Sigmoid colon (tissue), 7 donors: ENCODE results near the gene CRY2. TPM values are rescaled to one million over a fixed set of nuclear protein-coding genes. Genes with fewer than 3 reads are reported as not detected.
"Not testable (repeated sequence)": the region's sequence is repeated elsewhere in the genome, so short reads cannot be mapped to it uniquely, and the experiment has no call there.

Experiments
- DNase-seq: peaks from one replicate; pipeline ENCODE4 v3.0.0-alpha.2; 2019
- H3K27ac ChIP-seq, 4 donors: fragments of 200-600 bp; sonication (generic); one replicate each; pipeline ENCODE4 v1.5.1; 2016 to 2019; ENCODE audit warnings: mild to moderate bottlenecking in 1 of 4
- H3K27me3 ChIP-seq, 3 donors: fragments of 200-600 bp; sonication (generic); one replicate each; pipeline ENCODE4 v1.5.1; 2019; ENCODE audit warnings: mild to moderate bottlenecking in 1 of 3
- H3K36me3 ChIP-seq, 4 donors: fragments of 200-600 bp; sonication (generic); one replicate each; pipeline ENCODE4 v1.5.1; 2016 to 2019
- H3K4me1 ChIP-seq, 4 donors: fragments of 200-600 bp; sonication (generic); one replicate each; pipeline ENCODE4 v1.5.1; 2017 to 2019
- H3K4me3 ChIP-seq, 4 donors: fragments of 200-600 bp; sonication (generic); one replicate each; pipeline ENCODE4 v1.5.1; 2017 to 2019; ENCODE audit warnings: mild to moderate bottlenecking in 2 of 4, moderate library complexity in 1 of 4
- H3K9me3 ChIP-seq, 4 donors: fragments of 200-600 bp in 3 of 4; sonication (generic) in 3 of 4; one replicate each; pipeline versions ENCODE4 v1.5.1 to v1.6.1; 2013 to 2019
- EP300 ChIP-seq, 4 donors: sonication (generic); formaldehyde crosslinking; IDR thresholded peaks; one replicate each; pipeline ENCODE4 v1.6.1; 2017; ENCODE audit warnings: antibody characterized with exemption in 4 of 4
- POLR2A ChIP-seq, 2 donors: fragments of 450-650 bp; IDR thresholded peaks; one replicate each; pipeline ENCODE4 v1.6.1; 2016; ENCODE audit warnings: antibody characterized with exemption in 2 of 2, mild to moderate bottlenecking in 2 of 2, moderate library complexity in 2 of 2
- POLR2AphosphoS5 ChIP-seq, 4 donors: sonication (generic); formaldehyde crosslinking; IDR thresholded peaks; one replicate each; pipeline ENCODE4 v1.6.1; 2017; ENCODE audit warnings: antibody characterized with exemption in 4 of 4
- WGBS, 2 donors: extraction: QIAGEN DNeasy Blood & Tissue Kit; methylation state at CpG; one replicate each; pipeline ENCODE4 v1.1.7; 2013; 5-methylcytosine and 5-hydroxymethylcytosine counted together
- intact Hi-C: fragments of 100-400 bp; cut with DNase I; formaldehyde crosslinking; loops from one replicate; pipeline ENCODE4 v1.15.1; 2023
- polyA plus RNA-seq, 3 donors: library from polyadenylated mRNA; stranded (reverse); fragments of 200-250 nt; gene quantifications; one replicate each; pipeline ENCODE4 v1.2.3, GENCODE V29; 2013
- total RNA-seq, 4 donors: library from RNA; depleted of rRNA; stranded (reverse); fragments of >200 nt; gene quantifications; one replicate each; pipeline ENCODE4 v1.1.0, GENCODE V29; 2016
- TF ChIP-seq, protein P1 (sequence below), 4 experiments: fragments of 450-650 bp in 3 of 4; fragments of 200-600 bp in 1 of 4; IDR thresholded peaks; one replicate each; pipeline ENCODE4 v1.5.1; 2016 to 2019; ENCODE audit warnings: antibody characterized with exemption in 4 of 4, mild to moderate bottlenecking in 3 of 4, moderate library complexity in 2 of 4
- donor health status: healthy with polysubstance abuse.
- donor health status: Bipolar disorder and iron deficiency.
- donor health status: healthy.

CRY2 gene
- total and polyA plus RNA-seq, 7 donors: 5.3 to 49.3 (median 27.5) TPM

DNA sequence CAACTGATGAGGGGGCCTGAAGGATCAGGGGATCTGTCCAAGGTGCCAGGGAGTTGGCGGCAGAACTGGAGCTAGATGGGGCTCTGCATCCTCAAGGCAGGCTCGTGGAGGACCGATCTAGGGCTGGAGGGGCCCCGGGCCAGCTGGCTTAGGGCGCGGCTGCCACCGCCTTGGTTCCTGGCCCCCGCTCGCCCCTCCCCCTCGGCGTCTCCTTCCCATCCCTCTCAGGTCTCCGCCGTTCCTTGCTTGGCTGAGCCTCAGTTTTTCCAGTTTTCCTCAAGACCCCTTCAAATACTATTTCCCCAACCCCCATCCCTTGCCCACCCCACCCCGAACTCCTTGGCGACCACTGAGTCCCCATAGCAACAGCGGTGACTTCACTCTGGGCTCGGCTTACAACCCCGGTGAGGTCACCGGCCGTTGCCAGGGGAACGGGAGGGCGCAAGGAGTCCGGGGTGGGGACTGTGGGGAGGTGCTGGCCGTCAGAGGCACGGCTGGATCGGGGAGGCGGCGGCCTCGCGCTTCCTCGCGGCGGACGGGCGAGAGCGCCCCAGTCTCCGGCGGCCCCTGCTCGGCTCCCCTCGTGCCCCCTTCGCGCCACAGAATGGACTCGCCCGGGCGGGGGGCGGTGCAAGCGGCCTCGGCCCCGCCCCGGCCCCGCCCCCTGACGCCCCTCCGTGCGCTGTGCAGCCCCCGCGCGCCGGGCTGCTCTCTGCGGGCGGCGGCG, 52.3 kb downstream of the CRY2 start:
- peaks cover 0 to 17% (median 0%) of the 10 kb centered on the region in 4 donors for H3K36me3 ChIP-seq
- H3K4me3 ChIP-seq: peak overlapping the region; percentile 26 to 64 (median 58)
- no peaks in the 10 kb centered on the region for H3K9me3 ChIP-seq
- peak overlapping the region; percentile 63 to 70 (median 68) for H3K27ac ChIP-seq
- peak; percentile 94 for DNase-seq
- TF ChIP-seq POLR2A (IDR thresholded peaks at IDR 0.05) (no peak), POLR2AphosphoS5 (IDR thresholded peaks at IDR 0.05) (peak in 1 of 4 donors; percentile 14)
- H3K27me3 ChIP-seq: peaks cover 0 to 6% (median 5%) of the 10 kb centered on the region in 3 donors
- intact Hi-C loops: loop anchor here (2.0 to 5.0 kb wide), 3 partner anchors 17 to 57 kb away; partner anchors contain the start of gene PEX16
- H3K4me1 ChIP-seq: peaks cover 0 to 26% (median 22%) of the 10 kb centered on the region in 4 donors
- 0 to 1% methylated on average over 62 of the region's 62 CpGs for WGBS, 2 donors

DNA sequence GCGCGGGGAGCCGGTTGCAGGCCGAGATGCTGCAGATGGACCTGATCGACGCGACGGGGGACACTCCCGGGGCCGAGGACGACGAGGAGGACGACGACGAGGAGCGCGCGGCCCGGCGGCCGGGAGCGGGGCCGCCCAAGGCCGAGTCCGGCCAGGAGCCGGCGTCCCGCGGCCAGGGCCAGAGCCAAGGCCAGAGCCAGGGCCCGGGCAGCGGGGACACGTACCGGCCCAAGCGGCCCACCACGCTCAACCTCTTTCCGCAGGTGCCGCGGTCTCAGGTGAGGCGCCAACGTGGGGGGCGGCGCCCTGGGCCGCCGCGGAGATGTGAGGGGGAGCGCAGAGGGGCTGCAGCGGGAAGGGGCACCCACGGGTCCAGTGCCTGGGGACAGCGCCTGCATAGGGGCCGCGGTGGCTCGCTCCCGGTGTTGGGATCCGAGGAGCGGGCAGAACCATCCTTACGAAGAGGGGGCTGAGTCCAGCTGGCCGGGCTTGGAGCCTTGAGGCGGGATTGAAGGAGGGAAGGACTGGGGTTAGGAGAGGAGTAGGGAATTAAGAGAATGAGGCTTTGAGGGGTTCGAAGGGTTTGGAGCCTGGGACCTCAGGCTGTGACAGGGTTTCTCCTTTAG, 53.0 kb downstream of the CRY2 start:
- H3K27ac ChIP-seq: peak overlapping the region; percentile 39 to 70 (median 68)
- peak in 2 of 4 donors; percentile 47 to 55 for TF ChIP-seq POLR2AphosphoS5 (IDR thresholded peaks at IDR 0.05)
- peaks cover 0 to 23% (median 0%) of the 10 kb centered on the region in 4 donors for H3K36me3 ChIP-seq
- H3K9me3 ChIP-seq, DNase-seq, H3K27me3 ChIP-seq: not testable (repeated sequence)
- intact Hi-C loops: loop anchor here (2.0 to 5.0 kb wide), 3 partner anchors 17 to 58 kb away; partner anchors contain the start of gene PEX16
- 5 to 10% methylated on average over 40 to 41 of the region's 59 CpGs for WGBS, 2 donors
- peaks cover 0 to 26% (median 22%) of the 10 kb centered on the region in 4 donors for H3K4me1 ChIP-seq
- peak overlapping the region; percentile 26 to 64 (median 58) for H3K4me3 ChIP-seq

DNA sequence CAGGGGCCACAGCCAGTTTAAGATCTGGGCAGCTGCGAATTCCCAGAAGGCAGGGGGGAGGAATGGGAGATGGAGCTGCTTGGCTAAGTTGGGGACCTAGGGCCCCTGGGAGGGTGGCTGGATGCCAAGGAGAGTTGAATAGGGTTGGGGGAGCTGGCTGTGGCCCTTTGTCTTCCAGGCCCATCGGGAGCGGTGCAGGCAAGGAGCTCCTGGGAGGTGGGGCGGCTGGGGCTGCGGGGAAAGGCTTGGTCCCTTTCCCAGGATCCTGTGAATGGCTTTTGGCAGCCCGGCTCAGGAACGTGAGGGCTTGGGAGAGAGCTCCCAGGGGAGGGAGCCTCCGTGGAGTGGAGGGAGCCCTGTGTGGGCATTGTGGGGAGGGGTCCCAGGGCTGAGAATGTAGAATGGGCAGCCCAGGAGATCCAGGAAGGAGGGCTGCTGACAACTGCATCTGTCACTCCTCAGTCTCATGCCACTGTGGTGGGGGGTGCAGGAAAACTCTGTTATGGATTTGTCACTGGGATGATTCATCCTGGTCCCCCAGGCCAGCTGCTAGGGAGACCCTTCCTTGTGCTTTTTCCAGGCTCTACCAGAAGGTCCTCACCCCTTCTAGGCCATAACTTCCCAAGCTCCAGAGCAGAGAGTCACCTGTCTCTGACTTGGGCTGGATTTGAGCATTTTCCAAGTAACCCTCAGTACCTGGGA, 53.8 kb downstream of the CRY2 start:
- peaks cover 0 to 23% (median 0%) of the 10 kb centered on the region in 4 donors for H3K36me3 ChIP-seq
- TF ChIP-seq POLR2A (IDR thresholded peaks at IDR 0.05): no peak
- WGBS, 2 donors: 37 to 59% methylated on average over 8 of the region's 8 CpGs
- H3K4me1 ChIP-seq: peaks cover 0 to 26% (median 22%) of the 10 kb centered on the region in 4 donors
- peak overlapping the region in 3 of 4 donors; percentile 26 to 70 (median 68) for H3K27ac ChIP-seq
- peak overlapping the region; percentile 26 to 64 (median 58) for H3K4me3 ChIP-seq
- intact Hi-C loops: loop anchor here (2.0 to 5.0 kb wide), 3 partner anchors 16 to 59 kb away; partner anchors contain the start of gene PEX16
- no peaks in the 10 kb centered on the region for H3K9me3 ChIP-seq
- H3K27me3 ChIP-seq: peaks cover 0 to 3% (median 0%) of the 10 kb centered on the region in 3 donors
- DNase-seq: peak; percentile 81

DNA sequence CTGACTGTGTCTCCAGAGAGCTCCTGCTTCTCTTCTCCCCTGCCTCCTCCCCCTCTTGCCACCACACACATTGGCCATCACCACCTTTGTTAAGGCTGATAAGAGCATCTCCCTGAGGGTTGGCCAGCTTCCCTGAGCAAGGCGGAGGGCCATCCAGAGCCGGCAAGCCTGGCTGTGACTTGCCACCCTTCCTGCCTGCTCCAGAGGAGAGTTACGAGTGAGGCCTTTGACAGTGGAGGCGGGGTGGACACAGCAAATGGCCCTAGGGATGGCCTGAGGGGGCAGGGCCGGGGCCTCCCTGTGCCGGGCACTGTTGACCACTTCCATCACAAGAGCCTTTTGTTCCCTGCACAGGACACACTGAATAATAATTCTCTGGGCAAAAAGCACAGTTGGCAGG, 54.4 kb downstream of the CRY2 start:
- no peaks in the 10 kb centered on the region for H3K9me3 ChIP-seq
- H3K27ac ChIP-seq: no peak overlapping the region
- DNase-seq: no peak
- peaks cover 0 to 23% (median 0%) of the 10 kb centered on the region in 4 donors for H3K36me3 ChIP-seq
- no peak overlapping the region for H3K4me3 ChIP-seq
- intact Hi-C loops: loop anchor here (2.0 to 5.0 kb wide), 3 partner anchors 15 to 59 kb away; partner anchors contain the start of gene PEX16
- TF ChIP-seq, protein P1, sequence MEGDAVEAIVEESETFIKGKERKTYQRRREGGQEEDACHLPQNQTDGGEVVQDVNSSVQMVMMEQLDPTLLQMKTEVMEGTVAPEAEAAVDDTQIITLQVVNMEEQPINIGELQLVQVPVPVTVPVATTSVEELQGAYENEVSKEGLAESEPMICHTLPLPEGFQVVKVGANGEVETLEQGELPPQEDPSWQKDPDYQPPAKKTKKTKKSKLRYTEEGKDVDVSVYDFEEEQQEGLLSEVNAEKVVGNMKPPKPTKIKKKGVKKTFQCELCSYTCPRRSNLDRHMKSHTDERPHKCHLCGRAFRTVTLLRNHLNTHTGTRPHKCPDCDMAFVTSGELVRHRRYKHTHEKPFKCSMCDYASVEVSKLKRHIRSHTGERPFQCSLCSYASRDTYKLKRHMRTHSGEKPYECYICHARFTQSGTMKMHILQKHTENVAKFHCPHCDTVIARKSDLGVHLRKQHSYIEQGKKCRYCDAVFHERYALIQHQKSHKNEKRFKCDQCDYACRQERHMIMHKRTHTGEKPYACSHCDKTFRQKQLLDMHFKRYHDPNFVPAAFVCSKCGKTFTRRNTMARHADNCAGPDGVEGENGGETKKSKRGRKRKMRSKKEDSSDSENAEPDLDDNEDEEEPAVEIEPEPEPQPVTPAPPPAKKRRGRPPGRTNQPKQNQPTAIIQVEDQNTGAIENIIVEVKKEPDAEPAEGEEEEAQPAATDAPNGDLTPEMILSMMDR (IDR thresholded peaks at IDR 0.05): no peak
- TF ChIP-seq POLR2AphosphoS5 (IDR thresholded peaks at IDR 0.05) (no peak), EP300 (IDR thresholded peaks at IDR 0.05) (no peak), POLR2A (IDR thresholded peaks at IDR 0.05) (no peak)
- no peaks in the 10 kb centered on the region for H3K27me3 ChIP-seq
- WGBS, 2 donors: 84 to 87% methylated on average over 6 of the region's 6 CpGs
- H3K4me1 ChIP-seq: peaks cover 0 to 26% (median 22%) of the 10 kb centered on the region in 4 donors

DNA sequence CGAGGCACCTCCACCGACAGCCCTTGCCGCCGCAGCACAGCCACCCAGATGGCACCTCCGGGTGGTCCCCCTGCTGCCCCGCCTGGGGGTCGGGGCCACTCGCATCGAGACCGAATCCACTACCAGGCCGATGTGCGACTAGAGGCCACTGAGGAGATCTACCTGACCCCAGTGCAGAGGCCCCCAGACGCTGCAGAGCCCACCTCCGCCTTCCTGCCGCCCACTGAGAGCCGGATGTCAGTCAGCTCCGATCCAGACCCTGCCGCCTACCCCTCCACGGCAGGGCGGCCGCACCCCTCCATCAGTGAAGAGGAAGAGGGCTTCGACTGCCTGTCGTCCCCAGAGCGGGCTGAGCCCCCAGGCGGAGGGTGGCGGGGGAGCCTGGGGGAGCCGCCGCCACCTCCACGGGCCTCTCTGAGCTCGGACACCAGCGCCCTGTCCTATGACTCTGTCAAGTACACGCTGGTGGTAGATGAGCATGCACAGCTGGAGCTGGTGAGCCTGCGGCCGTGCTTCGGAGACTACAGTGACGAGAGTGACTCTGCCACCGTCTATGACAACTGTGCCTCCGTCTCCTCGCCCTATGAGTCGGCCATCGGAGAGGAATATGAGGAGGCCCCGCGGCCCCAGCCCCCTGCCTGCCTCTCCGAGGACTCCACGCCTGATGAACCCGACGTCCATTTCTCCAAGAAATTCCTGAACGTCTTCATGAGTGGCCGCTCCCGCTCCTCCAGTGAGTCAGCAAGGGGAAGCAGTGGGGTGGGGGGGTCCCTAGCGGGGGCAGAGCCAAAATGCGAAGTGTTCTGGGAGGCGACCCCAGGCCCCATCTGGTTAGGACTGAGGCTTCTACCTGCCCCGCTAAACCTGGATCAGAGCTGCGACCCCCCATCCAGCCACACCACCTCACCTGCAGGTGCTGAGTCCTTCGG, 55.4 kb downstream of the CRY2 start:
- intact Hi-C loops: loop anchor here (5.0 kb wide), 2 partner anchors 40 to 60 kb away; no protein-coding TSS in a partner anchor

More for the DNA sequence above, 55.4 kb downstream of the CRY2 start:
- Histone ChIP-seq H3K27me3 (no peaks in the 10 kb centered on the region), H3K36me3 (peaks cover 0 to 23% (median 0%) of the 10 kb centered on the region in 4 donors), H3K27ac (no peak overlapping the region), H3K4me3 (no peak overlapping the region), H3K4me1 (peaks cover 0 to 26% (median 22%) of the 10 kb centered on the region in 4 donors), H3K9me3 (no peaks in the 10 kb centered on the region)
- TF ChIP-seq POLR2A (IDR thresholded peaks at IDR 0.05): no peak
- TF ChIP-seq, protein P1 (IDR thresholded peaks at IDR 0.05): no peak
- no peak for TF ChIP-seq POLR2AphosphoS5 (IDR thresholded peaks at IDR 0.05)
- TF ChIP-seq EP300 (IDR thresholded peaks at IDR 0.05): no peak
- 93 to 95% methylated on average over 56 of the region's 56 CpGs for WGBS, 2 donors
- DNase-seq: no peak
